Gastrocnemius medialis (tissue), 4 donors: ENCODE data around the gene COA1.

ENCODE experiments used
- POLR2A ChIP-seq, 2 donors: fragments of 450-650 bp; IDR thresholded peaks; one replicate each; pipeline ENCODE4 v1.6.1; 2017; ENCODE audit warnings: antibody characterized with exemption in 2 of 2, mild to moderate bottlenecking in 2 of 2, moderate library complexity in 2 of 2
- TF ChIP-seq, protein P1 (sequence below), 5 experiments: fragments of 450-650 bp in 3 of 5; fragments of 200-600 bp in 2 of 5; sonication (generic) in 2 of 5; IDR thresholded peaks in 4 of 5; conservative IDR thresholded peaks in 1 of 5; 1 replicate in 4 of 5; 2 replicates in 1 of 5; pipeline ENCODE4 v1.5.1; 2016 to 2019; ENCODE audit warnings: antibody characterized with exemption in 5 of 5, mild to moderate bottlenecking in 3 of 5, moderate library complexity in 3 of 5

DNA sequence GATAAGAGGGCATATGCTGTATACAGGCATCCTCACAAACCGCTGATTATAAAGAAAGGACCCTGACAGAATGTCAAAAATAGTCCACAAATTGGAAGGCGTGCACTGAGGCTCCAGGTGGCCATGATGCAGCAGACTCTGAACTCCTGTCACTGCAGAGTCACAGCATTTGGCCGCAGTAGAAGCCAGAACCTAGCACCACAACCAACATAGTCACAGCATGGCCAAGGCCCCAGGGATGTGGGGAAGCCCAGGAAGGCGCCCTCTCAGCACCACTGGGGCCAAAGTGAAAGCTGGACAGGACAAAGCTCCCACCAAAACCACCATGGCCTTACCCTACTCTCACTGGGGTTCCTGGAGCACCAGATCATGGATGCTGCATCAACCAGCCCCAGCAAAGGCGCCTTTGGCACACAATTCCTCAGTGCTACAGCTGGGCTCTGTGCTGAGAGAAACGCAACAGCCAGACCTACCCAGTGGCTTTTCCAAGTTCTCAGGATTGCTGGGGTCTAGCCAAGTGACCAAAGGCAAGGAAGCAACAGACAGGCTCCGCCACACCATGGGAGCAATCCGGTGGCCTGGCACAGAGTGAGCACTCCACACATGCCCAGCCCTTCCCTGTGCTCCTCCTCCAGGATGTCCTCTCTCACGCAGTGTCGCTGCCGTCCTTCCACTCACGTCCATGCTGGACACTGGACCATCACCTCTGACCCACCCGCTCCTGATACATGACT, 86.3 kb downstream of the COA1 start:
- TF ChIP-seq, protein P1, sequence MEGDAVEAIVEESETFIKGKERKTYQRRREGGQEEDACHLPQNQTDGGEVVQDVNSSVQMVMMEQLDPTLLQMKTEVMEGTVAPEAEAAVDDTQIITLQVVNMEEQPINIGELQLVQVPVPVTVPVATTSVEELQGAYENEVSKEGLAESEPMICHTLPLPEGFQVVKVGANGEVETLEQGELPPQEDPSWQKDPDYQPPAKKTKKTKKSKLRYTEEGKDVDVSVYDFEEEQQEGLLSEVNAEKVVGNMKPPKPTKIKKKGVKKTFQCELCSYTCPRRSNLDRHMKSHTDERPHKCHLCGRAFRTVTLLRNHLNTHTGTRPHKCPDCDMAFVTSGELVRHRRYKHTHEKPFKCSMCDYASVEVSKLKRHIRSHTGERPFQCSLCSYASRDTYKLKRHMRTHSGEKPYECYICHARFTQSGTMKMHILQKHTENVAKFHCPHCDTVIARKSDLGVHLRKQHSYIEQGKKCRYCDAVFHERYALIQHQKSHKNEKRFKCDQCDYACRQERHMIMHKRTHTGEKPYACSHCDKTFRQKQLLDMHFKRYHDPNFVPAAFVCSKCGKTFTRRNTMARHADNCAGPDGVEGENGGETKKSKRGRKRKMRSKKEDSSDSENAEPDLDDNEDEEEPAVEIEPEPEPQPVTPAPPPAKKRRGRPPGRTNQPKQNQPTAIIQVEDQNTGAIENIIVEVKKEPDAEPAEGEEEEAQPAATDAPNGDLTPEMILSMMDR (IDR thresholded peaks at IDR 0.05 in 4 of 5, conservative IDR thresholded peaks at IDR 0.05 in 1 of 5) = no peak
- no peak for TF ChIP-seq POLR2A (IDR thresholded peaks at IDR 0.05)
